ENCODE data around the gene PRKX.
"Not testable (repeated sequence)": the region's sequence is repeated elsewhere in the genome, so short reads cannot be mapped to it uniquely, and the experiment has no call there.

Gene PRKX

DNA sequence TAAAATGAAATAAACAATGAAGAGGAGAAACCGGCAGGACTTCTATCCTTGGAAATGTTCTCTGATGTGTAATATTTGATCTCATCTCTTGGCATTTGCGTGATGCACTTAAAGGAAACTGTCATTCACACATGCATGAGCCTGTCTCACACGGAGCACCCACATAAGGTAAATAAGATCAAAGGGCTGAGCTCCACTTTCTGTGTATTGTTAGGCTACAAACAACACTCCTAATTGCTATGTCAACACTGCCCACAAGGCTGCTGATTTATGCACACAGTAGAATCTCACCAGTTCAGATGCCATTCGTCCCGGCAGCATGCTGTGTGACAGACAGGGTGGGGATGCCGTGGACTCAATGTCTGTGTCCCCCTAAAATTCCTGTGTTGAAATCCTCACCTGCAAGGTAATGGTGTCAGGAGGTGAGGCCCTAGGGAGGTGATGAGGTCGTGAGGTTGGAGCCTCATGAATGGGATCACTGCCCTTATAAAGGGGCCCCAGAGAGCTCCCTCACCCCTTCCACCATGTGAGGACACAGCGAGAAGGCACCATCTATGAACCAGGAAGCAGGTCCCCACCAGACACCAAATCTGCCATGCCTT lies 5.7 kb downstream of the PRKX start:
- not testable (repeated sequence) for DNase-seq

DNA sequence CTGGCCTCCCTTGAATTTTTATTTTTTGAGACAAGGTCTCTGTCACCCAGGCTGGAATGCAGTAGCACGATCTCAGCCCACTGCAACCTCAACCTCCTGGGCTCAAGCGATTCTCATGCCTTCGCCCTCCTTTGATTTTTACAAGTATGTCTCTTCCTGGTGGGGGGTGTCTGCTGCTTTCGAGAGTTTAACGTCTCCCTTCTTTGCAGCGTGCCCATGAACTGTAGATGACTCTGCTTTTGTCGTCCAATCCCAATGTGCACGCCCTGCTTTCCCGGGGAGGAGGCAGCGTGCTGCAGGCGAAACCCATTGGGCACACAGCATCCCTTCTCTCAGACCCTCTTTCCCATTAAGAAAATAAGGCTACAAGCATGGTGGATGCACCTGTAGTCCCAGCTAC lies 7.0 kb downstream of the PRKX start:
- no peak for DNase-seq

DNA sequence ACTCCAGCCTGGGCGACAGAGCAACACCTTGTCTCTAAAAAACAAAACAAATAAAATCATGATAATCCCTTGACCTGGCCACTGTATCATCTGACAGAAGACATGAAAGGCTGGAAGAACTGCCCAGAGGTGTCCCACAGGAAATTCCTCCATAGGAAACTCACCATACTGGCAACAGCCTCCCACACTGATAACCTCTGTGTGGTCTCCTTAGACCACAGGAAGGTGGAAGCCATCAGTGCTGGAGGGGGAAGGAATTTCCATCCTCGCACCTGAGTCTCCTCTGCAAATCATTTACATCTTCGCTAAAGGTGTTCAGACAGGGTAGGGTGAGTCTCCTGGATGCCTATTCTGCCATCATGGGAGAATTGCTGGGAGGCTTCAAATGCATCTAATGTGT lies 10.2 kb downstream of the PRKX start:
- DNase-seq, result not testable (repeated sequence)

GRCh38 chrX:3702095-3702494 lies 11.4 kb downstream of the PRKX start:
- not testable (repeated sequence) for DNase-seq

GRCh38 chrX:3701445-3701928 lies 12.0 kb downstream of the PRKX start:
- DNase-seq, result not testable (repeated sequence)

- peak; percentile 3 for DNase-seq
These were observed 13.5 kb downstream of the PRKX start for GRCh38 chrX:3699821-3700381.

GRCh38 chrX:3697701-3698279 lies 15.7 kb downstream of the PRKX start:
- no peak for DNase-seq

DNA sequence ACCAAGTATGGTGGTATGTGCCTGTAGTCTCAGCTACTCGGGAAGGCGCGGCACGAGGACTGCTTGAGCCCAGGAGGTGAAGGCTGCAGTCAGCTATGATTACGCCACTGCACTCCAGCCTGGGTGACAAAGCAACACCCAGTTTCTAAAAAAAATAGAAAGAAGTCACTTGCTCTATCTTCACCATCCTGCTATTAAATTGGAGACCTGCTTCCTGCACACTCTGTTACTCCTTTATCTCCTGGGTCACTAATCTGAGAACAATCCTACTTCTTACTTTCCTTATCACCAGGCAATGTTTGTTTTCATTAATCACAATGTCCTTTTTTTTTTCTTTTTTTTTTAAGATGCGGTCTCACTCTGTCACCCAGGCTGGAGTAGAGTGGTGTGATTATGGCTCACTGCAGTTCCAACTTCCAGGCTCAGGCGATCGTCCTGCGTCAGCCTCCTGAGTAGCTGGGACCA lies 16.2 kb downstream of the PRKX start:
- no peak for DNase-seq

DNA sequence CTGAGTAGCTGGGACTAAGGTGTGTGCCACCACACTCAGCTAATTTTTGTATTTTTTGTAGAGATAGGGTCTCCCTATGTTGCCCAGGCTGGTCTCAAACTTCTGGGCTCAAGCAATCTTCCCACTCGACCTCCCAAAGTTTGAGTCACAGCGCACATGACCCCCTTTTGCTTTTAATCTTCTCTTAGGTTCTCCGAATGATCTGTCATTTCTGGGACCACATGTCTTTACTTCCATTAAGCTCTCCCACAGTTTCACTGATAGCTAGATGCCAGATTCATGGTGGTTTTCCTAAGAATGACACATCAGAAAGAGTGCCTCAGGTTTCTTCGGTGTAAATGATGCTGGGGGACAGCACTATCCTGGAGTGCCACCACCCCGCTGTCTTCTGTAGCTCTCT lies 17.9 kb downstream of the PRKX start:
- DNase-seq, result no peak

DNA sequence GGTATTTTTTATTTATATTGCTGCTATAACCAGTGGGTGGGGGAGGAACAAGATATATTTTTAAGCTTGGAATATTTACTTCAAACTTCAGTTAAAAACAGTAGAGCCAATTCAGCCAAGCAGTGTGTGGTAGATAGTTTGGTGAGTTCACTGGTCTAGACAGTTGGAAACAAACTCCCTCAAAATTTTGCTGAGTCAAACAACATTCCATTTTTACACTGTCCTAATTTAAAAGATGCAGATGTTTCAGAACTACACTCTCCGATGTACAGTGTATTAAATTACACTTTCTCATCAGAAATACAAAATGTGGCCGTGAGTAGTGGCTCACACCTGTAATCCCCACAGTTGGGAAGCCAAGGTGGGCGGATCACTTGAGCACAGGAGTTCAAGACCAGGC lies 23.3 kb downstream of the PRKX start:
- DNase-seq, result no peak

GRCh38 chrX:3683236-3683635 lies 30.2 kb downstream of the PRKX start:
- DNase-seq, result not testable (repeated sequence)

DNA sequence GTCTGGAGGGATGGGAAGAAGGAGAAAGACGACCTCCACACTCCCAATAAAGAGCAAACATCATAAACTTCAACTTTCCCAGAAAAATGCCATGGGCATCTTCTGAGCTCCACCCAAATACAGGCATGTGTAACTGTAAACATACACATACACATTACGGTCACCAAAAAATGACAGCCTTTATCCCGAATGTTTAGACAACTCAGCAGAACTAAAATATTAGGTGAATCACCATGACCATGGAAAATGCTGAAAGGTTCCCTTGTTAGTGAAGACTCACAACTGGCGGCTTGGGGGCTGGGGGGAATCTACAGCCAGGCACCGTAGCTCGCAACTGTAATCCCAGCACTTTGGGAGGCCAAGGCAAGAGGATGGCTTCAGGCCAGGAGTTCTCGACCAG lies 33.0 kb downstream of the PRKX start:
- no peak for DNase-seq

DNA sequence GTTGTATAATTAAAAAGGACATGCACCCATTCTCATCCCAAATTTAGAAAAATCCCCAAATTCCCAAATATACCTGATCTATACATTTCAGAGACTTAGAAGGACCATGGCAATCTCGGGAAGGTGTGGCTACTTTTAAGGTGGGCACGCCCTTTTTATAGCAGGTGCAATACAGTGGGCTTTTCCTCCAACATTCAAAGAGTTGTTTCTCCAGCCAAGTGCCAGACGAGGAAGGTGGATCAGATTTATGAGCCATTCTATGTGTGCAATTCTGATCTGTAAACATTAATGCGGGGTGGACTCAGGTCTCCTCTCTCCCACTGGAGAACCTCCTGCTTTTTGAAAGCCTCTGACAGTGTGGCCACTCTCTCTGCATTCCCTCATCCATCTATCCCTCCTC lies 33.8 kb downstream of the PRKX start:
- DNase-seq, result no peak

DNA sequence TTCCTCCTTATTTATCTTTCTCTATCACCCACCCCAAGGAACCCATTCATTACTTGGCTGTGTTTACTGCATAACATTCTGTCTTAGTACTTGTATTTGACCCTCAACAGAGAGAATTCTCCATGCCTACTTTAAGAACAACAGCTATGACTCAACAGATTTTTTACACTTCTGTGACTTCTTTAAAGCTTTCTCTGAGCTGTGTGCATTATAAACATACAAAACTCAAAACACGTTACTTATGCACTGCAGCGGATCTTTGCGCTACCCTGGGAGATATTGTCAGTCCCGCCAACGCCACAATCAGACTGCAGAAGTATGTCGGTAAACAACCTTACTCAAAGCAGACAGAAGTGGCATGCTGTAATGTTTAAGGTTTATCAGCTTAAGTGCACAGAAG lies 35.1 kb downstream of the PRKX start:
- DNase-seq, result no peak

- DNase-seq, result no peak
These were observed 38.6 kb downstream of the PRKX start for GRCh38 chrX:3674881-3675280.

DNA sequence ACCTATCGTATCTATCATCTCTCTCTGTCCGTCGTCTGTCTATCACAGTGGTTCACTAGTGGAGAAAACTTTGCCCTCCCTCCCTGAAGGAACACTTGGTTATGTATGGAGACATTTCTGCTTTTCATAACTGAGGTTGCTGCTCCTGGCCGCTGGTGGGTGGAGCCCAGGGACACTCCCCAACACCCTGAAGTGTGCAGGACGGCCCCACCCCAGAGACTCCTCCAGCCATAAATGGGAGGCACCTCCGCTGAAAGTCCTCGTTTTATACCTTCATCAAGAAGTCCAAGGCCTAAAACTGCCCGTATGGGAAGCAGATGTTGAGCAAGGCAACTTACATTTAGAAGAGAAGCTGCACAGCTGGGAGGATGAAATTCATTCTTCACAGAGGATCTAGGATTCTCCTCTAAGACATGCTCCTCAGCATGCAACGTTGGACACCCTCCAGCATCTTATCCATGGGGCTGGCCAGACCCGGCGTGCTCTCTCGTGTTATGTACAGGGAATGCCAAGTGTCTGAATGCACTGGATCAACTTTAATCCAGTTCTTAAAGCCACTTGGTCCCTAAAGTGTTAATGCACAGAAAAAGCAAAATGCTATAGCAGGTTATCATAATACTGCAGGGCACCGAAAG lies 43.5 kb downstream of the PRKX start:
- no peak for DNase-seq

- DNase-seq, result no peak
These were observed 46.5 kb downstream of the PRKX start for GRCh38 chrX:3666975-3667374.

GRCh38 chrX:3664921-3665320 lies 48.5 kb downstream of the PRKX start:
- DNase-seq, result no peak

- DNase-seq, result peak; percentile 37
These were observed 49.7 kb downstream of the PRKX start for GRCh38 chrX:3663576-3664250.

DNA sequence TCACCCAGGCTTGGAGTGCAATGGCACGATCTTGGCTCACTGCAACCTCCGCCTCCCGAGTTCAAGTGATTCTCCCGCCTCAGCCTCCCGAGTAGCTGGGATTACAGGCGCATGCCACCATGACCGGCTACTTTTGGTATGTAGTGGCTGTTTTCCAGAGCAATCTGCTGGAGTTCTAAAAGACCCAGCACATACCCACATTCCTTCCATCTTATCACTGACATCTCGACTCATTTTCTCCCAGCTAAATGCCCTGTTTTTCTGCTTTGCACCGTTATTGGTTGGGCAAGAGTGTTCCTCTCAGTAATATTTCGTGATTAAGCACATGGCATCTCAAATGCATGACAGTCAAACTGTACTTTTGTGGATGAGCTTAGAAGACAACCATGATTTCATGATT lies 53.7 kb downstream of the PRKX start:
- DNase-seq, result no peak

DNA sequence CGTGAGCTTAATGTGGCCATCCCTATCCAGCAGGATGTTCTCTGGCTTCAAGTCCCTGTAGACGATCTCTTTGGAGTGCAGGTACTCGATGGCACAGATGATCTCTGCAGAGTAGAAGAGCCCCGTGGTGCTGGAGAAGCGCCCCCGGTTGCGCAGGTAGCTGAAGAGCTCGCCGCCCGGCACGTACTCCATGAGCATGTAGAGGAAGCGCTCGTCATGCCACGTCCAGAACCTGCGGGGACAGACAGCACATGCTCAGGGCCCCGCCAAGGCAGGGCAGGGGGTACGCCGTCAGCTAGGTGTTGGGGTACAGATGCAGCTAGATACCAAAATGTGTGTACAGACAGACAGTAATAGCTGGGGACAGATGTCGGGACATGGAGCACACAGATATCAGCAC lies 58.3 kb downstream of the PRKX start:
- DNase-seq, result no peak

DNA sequence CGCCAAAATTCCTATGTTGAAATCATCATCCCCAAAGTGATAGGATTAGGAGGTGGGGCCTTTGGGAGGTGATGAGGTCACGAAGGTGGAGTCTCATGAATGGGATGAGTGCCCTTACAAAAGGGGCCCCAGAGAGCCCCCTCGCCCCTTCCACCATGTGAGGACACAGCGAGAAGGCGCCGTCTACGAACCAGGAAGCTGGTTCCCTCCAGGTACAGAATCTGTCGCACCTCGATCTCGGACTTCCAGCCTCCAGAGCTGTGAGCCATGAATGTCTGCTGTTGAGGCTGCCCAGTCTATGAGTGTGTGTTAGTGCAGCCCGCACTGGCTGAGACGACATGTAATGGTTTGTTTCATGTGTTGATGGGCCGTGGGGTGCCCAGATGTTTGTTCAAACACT lies 60.3 kb downstream of the PRKX start:
- DNase-seq, result no peak

DNA sequence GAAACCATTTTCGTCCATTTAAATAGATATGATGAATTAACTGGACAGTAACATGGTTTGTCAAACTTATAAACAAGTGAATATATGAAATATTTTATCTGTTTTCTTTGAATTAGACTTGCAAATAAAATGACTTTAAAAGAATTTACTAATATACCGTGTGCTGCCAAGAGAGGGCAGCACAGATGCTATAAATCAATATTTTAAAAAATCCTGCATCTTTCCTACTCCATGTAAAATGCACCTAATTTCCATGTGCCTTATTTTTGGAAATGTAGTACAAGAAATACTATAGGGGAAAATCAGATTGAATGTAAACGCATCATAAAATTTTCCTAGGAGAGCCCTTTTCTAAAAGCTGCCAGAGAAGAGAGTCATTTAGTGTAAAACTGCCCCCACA lies 62.2 kb downstream of the PRKX start:
- DNase-seq, result no peak

DNA sequence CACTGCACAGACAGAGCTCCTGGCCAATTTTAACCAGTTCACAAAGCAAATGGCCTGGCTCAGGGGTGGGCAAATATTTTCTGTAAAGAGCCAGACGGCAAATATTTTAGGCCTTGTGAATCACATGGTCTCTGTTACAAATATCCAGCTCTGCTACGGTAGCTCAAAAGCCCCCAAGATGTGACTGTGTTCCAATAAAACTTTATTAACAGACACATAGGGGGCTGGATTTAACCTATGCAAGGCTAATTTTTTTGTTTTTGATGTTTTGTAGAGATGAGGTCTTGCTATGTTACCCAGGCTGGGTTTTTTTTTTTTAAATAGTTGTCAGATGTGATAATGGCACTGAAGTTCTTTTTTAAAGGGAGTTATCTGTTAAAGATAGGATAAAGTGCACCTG lies 65.4 kb downstream of the PRKX start:
- no peak for DNase-seq
